ENCODE measurements around the gene NDUFS6. TPM values are rescaled to one million over a fixed set of nuclear protein-coding genes. Genes with fewer than 3 reads are reported as not detected.

NDUFS6 gene
- total and polyA plus RNA-seq, 2 of the 8 experiments (the other 6 are each of a cell fraction or from before 2014, with no cell fraction given) = 72.7 to 191 TPM

DNA sequence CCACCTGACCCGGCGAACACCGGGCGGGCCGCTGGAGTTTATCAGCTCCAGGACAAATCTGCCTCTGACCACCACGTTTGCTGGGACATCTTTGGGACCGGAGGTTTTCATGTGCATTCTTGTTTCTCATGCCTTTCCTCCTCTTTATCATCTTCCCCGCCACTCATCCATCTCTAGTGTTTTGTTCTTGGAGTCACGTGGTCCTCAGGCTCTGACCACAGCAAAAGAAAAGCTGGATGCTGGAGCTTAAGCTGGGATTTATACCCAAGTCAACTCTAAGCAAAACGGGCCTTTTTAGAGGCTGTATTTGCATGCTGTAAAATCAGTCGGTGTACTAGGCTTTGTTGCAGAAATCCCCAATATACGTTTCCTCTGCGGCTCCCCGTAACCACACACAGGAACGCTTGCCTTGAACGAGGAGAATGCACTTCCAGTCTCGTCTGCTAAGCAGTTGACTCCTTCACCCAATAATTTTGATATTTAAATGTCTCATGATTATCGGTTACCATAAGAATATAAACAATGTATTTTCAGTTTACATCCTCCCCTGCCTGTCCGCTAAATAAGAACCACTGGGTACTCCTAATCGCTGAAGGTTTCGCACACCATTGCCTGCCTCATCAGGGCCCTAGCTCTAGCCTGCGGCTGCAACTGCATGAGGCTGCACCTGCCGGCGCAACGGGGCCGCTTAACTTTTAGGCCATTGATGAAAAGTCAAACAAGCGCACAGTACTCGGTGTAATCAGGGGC is 560 bp upstream of the NDUFS6 start (continued):
- TF ChIP-seq, protein P1, sequence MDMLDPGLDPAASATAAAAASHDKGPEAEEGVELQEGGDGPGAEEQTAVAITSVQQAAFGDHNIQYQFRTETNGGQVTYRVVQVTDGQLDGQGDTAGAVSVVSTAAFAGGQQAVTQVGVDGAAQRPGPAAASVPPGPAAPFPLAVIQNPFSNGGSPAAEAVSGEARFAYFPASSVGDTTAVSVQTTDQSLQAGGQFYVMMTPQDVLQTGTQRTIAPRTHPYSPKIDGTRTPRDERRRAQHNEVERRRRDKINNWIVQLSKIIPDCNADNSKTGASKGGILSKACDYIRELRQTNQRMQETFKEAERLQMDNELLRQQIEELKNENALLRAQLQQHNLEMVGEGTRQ (IDR thresholded peaks at IDR 0.05; ENCODE audit: low read length) = peak; percentile 49; the same call in 1 of the 2 replicates
- peak in 1 of 2 experiments; percentile 7; a peak in 1 of 4 replicates for TF ChIP-seq SIN3A (conservative IDR thresholded peaks at IDR 0.05 in 1 of 2, IDR thresholded peaks at IDR 0.05 in 1 of 2; ENCODE audit: low read depth in 1 of 2, low read length in 2 of 2)
- no peak for TF ChIP-seq POLR2A (IDR thresholded peaks at IDR 0.05; ENCODE audit: control extremely low read depth in 1 of 2, low read depth in 2 of 2, low read length in 2 of 2)
